HepG2 (cell line): ENCODE measurements around the gene CDK6. TPM values are rescaled to one million over a fixed set of nuclear protein-coding genes. Genes with fewer than 3 reads are reported as not detected.
A peak's percentile ranks its signal among the peaks of the same experiment; 100 is the strongest.

Experiments used
- CREB3 ChIP-seq: sonication (generic); formaldehyde crosslinking; IDR thresholded peaks from 2 replicates; pipeline ENCODE4 v1.5.0; 2020; ENCODE audit warnings: missing genetic modification reagents
- FOXK2 ChIP-seq: fragments of 450-650 bp; IDR thresholded peaks from 2 replicates; pipeline ENCODE4 v1.6.1; 2016
- HNRNPK ChIP-seq: fragments of 200-400 bp; formaldehyde crosslinking; IDR thresholded peaks from 2 replicates; pipeline ENCODE4 v1.6.1; 2018; ENCODE audit warnings: low read length, low read depth, moderate library complexity, mild to moderate bottlenecking; ENCODE audit not compliant: poor library complexity, severe bottlenecking
- KDM5B ChIP-seq: sonication (generic); formaldehyde crosslinking; IDR thresholded peaks from 2 replicates; pipeline ENCODE4 v1.4.0; 2020; ENCODE audit warnings: missing genetic modification reagents, mild to moderate bottlenecking, borderline replicate concordance
- KLF11 ChIP-seq: IDR thresholded peaks from 2 replicates; pipeline ENCODE4 v1.6.1; 2016; ENCODE audit warnings: missing compliant biosample characterization
- MLLT10 ChIP-seq: sonication (generic); formaldehyde crosslinking; IDR thresholded peaks from 2 replicates; pipeline ENCODE4 v1.4.0; 2020; ENCODE audit warnings: missing genetic modification reagents
- MXD4 ChIP-seq: IDR thresholded peaks from 2 replicates; pipeline ENCODE4 v1.6.1; 2016; ENCODE audit warnings: mild to moderate bottlenecking, missing biosample characterization, missing genetic modification reagents
- NCOA5 ChIP-seq: sonication (generic); formaldehyde crosslinking; IDR thresholded peaks from 2 replicates; pipeline ENCODE4 v1.4.0; 2020; ENCODE audit warnings: missing genetic modification reagents
- NFKBIZ ChIP-seq: IDR thresholded peaks from 2 replicates; pipeline ENCODE4 v1.6.1; 2018; ENCODE audit warnings: missing genetic modification reagents, missing compliant biosample characterization
- PREB ChIP-seq: sonication (generic); formaldehyde crosslinking; IDR thresholded peaks from 2 replicates; pipeline ENCODE4 v1.4.0; 2020; ENCODE audit warnings: missing genetic modification reagents
- ZNF362 ChIP-seq: sonication (generic); formaldehyde crosslinking; IDR thresholded peaks from 2 replicates; pipeline ENCODE4 v1.4.0; 2020; ENCODE audit warnings: missing genetic modification reagents, mild to moderate bottlenecking, borderline replicate concordance
- ZNF83 ChIP-seq: sonication (generic); formaldehyde crosslinking; IDR thresholded peaks from 2 replicates; pipeline ENCODE4 v1.4.0; 2020; ENCODE audit warnings: missing genetic modification reagents, mild to moderate bottlenecking, borderline replicate concordance
- ZSCAN31 ChIP-seq: sonication (generic); formaldehyde crosslinking; IDR thresholded peaks from 2 replicates; pipeline ENCODE4 v1.5.0; 2020; ENCODE audit warnings: low read depth, mild to moderate bottlenecking, missing genetic modification reagents
- polyA plus RNA-seq, 8 experiments: library from polyadenylated mRNA; depleted of rRNA in 3 of 8; stranded (reverse) in 7 of 8; unstranded in 1 of 8; fragments of >200 nt; fragmentation: Illumina TruSeq in 4 of 8; extraction: Trizol in 4 of 8; gene quantifications; 2 replicates each; pipeline versions ENCODE4 v1.2.1 to v1.2.3, GENCODE V29; 2011 to 2016; ENCODE audit warnings: low read depth in 4 of 8, missing spikeins in 1 of 8, mixed read lengths in 1 of 8; ENCODE audit not compliant: insufficient read depth in 1 of 8
- total RNA-seq, 5 experiments: library from RNA; depleted of rRNA; stranded (reverse); fragments of >200 nt; fragmentation: Illumina TruSeq; extraction: Trizol; gene quantifications; 2 replicates each; pipeline ENCODE4 v1.2.3, GENCODE V29; 2016; ENCODE audit warnings: low read depth in 1 of 5
- TF ChIP-seq, protein P1 (sequence below): sonication (generic); formaldehyde crosslinking; IDR thresholded peaks from 2 replicates; pipeline ENCODE4 v1.4.0; 2020; ENCODE audit warnings: missing genetic modification reagents
- TF ChIP-seq, protein P2 (sequence below): sonication (generic); formaldehyde crosslinking; IDR thresholded peaks from 2 replicates; pipeline ENCODE4 v1.4.0; 2020; ENCODE audit warnings: missing genetic modification reagents
- TF ChIP-seq, protein P3 (sequence below): sonication (generic); formaldehyde crosslinking; IDR thresholded peaks from 2 replicates; pipeline ENCODE4 v1.4.0; 2020; ENCODE audit warnings: mild to moderate bottlenecking, missing genetic modification reagents, borderline replicate concordance

CDK6 gene
- total and polyA plus RNA-seq, 2 of the 13 experiments (the other 11 are each of a cell fraction or from before 2014, with no cell fraction given), result 34.6 to 90.8 TPM

DNA sequence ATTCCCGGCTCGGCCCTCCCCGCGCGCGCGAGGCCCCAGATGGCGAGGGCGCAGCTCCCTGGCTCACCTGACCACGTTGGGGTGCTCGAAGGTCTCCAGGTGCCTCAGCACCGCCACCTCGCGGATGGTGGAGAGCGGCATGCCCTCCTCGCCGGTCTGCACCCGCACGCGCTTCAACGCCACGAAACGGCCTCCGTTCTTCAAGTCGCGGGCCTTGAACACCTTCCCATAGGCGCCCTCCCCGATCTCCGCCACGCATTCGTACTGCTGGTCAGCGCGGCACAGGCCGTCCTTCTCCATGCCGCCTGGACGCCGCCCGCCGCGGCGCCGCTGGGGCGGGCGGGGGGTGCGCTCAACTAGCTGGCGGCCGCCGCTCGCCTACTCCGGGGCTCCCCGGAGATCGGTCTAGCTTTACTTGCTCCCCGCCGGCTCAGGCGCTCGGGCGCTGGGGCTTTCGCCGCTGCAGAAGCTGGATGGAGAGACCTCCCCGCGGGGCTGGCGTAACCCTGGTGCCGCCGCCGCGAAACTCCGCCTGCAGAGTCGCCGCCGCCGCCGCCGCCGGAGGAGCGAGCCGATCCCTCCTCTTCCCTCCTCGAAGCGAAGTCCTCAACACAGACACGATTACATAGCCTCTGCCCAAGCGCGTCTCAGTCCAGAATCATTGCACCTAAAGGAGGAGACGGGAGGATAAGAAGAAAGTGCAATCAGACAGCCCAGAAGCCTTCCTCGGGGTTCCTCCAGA lies 3.2 kb downstream of the CDK6 start (continued):
- 0 out of 2 replicates have a peak, but pooled peaks have one; percentile 59 for TF ChIP-seq KLF11 (CRISPR knock-in tag)
- TF ChIP-seq PREB, result no peak
- peak; percentile 88; the same call in 1 of the 2 replicates for TF ChIP-seq KDM5B (CRISPR knock-in tag)
- peak; percentile 60; the same call in 1 of the 2 replicates for TF ChIP-seq NFKBIZ (CRISPR knock-in tag)
- no peak for TF ChIP-seq ZNF83 (CRISPR knock-in tag)
- TF ChIP-seq MXD4, result peak; percentile 50; the same call in 1 of the 2 replicates
- no peak for TF ChIP-seq HNRNPK
- no peak for TF ChIP-seq MLLT10 (CRISPR knock-in tag)
- peak; percentile 61; the same call in 1 of the 2 replicates for TF ChIP-seq ZNF362 (CRISPR knock-in tag)
- no peak for TF ChIP-seq FOXK2
- 0 out of 2 replicates have a peak, but pooled peaks have one; percentile 80 for TF ChIP-seq ZSCAN31 (CRISPR knock-in tag)
- TF ChIP-seq, protein P1, sequence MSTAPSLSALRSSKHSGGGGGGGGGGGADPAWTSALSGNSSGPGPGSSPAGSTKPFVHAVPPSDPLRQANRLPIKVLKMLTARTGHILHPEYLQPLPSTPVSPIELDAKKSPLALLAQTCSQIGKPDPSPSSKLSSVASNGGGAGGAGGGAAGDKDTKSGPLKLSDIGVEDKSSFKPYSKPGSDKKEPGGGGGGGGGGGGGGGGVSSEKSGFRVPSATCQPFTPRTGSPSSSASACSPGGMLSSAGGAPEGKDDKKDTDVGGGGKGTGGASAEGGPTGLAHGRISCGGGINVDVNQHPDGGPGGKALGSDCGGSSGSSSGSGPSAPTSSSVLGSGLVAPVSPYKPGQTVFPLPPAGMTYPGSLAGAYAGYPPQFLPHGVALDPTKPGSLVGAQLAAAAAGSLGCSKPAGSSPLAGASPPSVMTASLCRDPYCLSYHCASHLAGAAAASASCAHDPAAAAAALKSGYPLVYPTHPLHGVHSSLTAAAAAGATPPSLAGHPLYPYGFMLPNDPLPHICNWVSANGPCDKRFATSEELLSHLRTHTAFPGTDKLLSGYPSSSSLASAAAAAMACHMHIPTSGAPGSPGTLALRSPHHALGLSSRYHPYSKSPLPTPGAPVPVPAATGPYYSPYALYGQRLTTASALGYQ (CRISPR knock-in tag), result no peak
- TF ChIP-seq, protein P2, sequence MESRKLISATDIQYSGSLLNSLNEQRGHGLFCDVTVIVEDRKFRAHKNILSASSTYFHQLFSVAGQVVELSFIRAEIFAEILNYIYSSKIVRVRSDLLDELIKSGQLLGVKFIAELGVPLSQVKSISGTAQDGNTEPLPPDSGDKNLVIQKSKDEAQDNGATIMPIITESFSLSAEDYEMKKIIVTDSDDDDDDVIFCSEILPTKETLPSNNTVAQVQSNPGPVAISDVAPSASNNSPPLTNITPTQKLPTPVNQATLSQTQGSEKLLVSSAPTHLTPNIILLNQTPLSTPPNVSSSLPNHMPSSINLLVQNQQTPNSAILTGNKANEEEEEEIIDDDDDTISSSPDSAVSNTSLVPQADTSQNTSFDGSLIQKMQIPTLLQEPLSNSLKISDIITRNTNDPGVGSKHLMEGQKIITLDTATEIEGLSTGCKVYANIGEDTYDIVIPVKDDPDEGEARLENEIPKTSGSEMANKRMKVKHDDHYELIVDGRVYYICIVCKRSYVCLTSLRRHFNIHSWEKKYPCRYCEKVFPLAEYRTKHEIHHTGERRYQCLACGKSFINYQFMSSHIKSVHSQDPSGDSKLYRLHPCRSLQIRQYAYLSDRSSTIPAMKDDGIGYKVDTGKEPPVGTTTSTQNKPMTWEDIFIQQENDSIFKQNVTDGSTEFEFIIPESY (CRISPR knock-in tag), result 0 out of 2 replicates have a peak, but pooled peaks have one; percentile 26
- TF ChIP-seq, protein P3, sequence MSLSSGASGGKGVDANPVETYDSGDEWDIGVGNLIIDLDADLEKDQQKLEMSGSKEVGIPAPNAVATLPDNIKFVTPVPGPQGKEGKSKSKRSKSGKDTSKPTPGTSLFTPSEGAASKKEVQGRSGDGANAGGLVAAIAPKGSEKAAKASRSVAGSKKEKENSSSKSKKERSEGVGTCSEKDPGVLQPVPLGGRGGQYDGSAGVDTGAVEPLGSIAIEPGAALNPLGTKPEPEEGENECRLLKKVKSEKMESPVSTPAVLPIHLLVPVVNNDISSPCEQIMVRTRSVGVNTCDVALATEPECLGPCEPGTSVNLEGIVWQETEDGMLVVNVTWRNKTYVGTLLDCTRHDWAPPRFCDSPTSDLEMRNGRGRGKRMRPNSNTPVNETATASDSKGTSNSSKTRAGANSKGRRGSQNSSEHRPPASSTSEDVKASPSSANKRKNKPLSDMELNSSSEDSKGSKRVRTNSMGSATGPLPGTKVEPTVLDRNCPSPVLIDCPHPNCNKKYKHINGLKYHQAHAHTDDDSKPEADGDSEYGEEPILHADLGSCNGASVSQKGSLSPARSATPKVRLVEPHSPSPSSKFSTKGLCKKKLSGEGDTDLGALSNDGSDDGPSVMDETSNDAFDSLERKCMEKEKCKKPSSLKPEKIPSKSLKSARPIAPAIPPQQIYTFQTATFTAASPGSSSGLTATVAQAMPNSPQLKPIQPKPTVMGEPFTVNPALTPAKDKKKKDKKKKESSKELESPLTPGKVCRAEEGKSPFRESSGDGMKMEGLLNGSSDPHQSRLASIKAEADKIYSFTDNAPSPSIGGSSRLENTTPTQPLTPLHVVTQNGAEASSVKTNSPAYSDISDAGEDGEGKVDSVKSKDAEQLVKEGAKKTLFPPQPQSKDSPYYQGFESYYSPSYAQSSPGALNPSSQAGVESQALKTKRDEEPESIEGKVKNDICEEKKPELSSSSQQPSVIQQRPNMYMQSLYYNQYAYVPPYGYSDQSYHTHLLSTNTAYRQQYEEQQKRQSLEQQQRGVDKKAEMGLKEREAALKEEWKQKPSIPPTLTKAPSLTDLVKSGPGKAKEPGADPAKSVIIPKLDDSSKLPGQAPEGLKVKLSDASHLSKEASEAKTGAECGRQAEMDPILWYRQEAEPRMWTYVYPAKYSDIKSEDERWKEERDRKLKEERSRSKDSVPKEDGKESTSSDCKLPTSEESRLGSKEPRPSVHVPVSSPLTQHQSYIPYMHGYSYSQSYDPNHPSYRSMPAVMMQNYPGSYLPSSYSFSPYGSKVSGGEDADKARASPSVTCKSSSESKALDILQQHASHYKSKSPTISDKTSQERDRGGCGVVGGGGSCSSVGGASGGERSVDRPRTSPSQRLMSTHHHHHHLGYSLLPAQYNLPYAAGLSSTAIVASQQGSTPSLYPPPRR (CRISPR knock-in tag), result peak; percentile 51; the same call in 1 of the 2 replicates
- peak; percentile 53; the same call in 1 of the 2 replicates for TF ChIP-seq CREB3 (CRISPR knock-in tag)
- no peak for TF ChIP-seq NCOA5 (CRISPR knock-in tag)
